Activated CD4-positive, alpha-beta T cell treated with anti-CD3 and anti-CD28 coated beads, Interleukin-2, amount 10 ng/mL, durations not matched to agents 7 days and 5 days (primary cell): ENCODE measurements around the gene ZNF470. TPM values are rescaled to one million over a fixed set of nuclear protein-coding genes. Genes with fewer than 3 reads are reported as not detected.
A peak's percentile ranks its signal among the peaks of the same experiment; 100 is the strongest.

ENCODE experiments used
- CTCF ChIA-PET: fragments of 350-600 bp; sonication (Branson Sonifier 250); formaldehyde crosslinking; loops from one replicate; lab custom pipeline; 2021; ENCODE audit warnings: antibody characterized with exemption; lab: Charles Lee
- POLR2A ChIA-PET: fragments of 350-600 bp; sonication (Branson Sonifier 250); formaldehyde crosslinking; loops from one replicate; lab custom pipeline; 2021; ENCODE audit warnings: antibody characterized with exemption; lab: Charles Lee
- DNase-seq: peaks from one replicate; pipeline ENCODE4 v3.0.0-alpha.2; 2020
- H3K27ac Mint-ChIP-seq: one replicate; pipeline ENCODE4 v1.8.0; 2021; ENCODE audit warnings: mild to moderate bottlenecking, moderate library complexity, mixed read lengths
- H3K27me3 Mint-ChIP-seq: one replicate; pipeline ENCODE4 v1.8.0; 2021; ENCODE audit warnings: mixed read lengths
- H3K36me3 Mint-ChIP-seq: one replicate; pipeline ENCODE4 v1.8.0; 2021; ENCODE audit warnings: low read depth, mixed read lengths
- H3K4me1 Mint-ChIP-seq: one replicate; pipeline ENCODE4 v1.8.0; 2021; ENCODE audit warnings: mixed read lengths
- H3K4me3 Mint-ChIP-seq: one replicate; pipeline ENCODE4 v1.8.0; 2021; ENCODE audit warnings: mild to moderate bottlenecking, moderate library complexity, mixed read lengths
- H3K9me3 Mint-ChIP-seq: one replicate; pipeline ENCODE4 v1.8.0; 2021; ENCODE audit warnings: mixed read lengths
- total RNA-seq, 2 experiments: library from RNA; stranded (reverse); gene quantifications; one replicate each; pipeline ENCODE4 v1.2.3, GENCODE V29; 2021

Gene ZNF470
- total RNA-seq, 2 experiments from 2014 or later: 4.4 to 6.3 TPM

- Mint-ChIP-seq H3K27ac (no peak overlapping the region), H3K4me1 (no peaks in the 10 kb centered on the region), H3K36me3 (peaks cover 79% of the 10 kb centered on the region), H3K9me3 (peaks cover 70% of the 10 kb centered on the region), H3K4me3 (no peak overlapping the region), H3K27me3 (no peaks in the 10 kb centered on the region)
- ChIA-PET CTCF (no interaction called here), POLR2A (no interaction called here)
- no peak for DNase-seq
These were observed 50.3 kb downstream of the ZNF470 start for GRCh38 chr19:56617531-56617930.

DNA sequence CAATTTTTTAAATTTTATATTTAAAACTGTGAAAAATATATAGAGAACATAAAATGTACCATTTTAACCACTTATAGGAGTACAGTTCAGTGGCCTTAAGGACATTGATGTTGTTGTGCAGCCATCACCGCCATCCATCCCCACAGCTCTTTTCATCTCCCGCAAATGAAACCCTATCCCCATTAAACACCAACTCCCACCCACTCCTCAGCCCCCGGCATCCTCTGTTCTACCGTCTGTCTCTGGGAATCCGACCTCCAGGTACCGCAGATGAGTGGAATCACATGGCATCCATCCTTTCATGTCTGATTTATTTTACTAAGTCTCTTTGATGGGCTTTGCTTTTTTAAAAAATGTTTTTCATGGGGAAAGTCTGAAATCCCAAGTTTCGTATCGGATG is 51.9 kb downstream of the ZNF470 start:
- Mint-ChIP-seq H3K27me3 (no peaks in the 10 kb centered on the region), H3K27ac (no peak overlapping the region), H3K9me3 (peaks cover 66% of the 10 kb centered on the region), H3K4me3 (no peak overlapping the region), H3K4me1 (no peaks in the 10 kb centered on the region), H3K36me3 (peaks cover 75% of the 10 kb centered on the region)
- POLR2A ChIA-PET: no interaction called here
- no peak for DNase-seq
- CTCF ChIA-PET: no interaction called here

DNA sequence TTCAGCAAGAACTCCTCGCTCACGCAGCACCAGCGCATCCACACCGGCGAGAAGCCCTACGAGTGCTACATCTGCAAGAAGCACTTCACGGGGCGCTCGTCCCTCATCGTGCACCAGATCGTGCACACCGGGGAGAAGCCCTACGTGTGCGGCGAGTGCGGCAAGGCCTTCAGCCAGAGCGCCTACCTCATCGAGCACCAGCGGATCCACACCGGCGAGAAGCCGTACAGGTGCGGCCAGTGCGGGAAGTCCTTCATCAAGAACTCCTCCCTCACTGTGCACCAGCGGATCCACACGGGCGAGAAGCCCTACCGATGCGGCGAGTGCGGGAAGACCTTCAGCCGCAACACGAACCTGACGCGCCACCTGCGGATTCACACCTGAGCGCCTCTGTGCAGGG is 55.1 kb downstream of the ZNF470 start:
- Mint-ChIP-seq H3K9me3 (peaks cover 57% of the 10 kb centered on the region), H3K27me3 (no peaks in the 10 kb centered on the region), H3K27ac (no peak overlapping the region), H3K36me3 (peaks cover 59% of the 10 kb centered on the region), H3K4me1 (no peaks in the 10 kb centered on the region), H3K4me3 (no peak overlapping the region)
- CTCF ChIA-PET: no interaction called here
- no peak for DNase-seq
- POLR2A ChIA-PET: no interaction called here

GRCh38 chr19:56623006-56623405 is 55.7 kb downstream of the ZNF470 start:
- Mint-ChIP-seq H3K4me3 (no peak overlapping the region), H3K4me1 (no peaks in the 10 kb centered on the region), H3K36me3 (peaks cover 53% of the 10 kb centered on the region), H3K9me3 (peaks cover 57% of the 10 kb centered on the region), H3K27me3 (no peaks in the 10 kb centered on the region), H3K27ac (no peak overlapping the region)
- POLR2A ChIA-PET: no interaction called here
- CTCF ChIA-PET: no interaction called here
- DNase-seq: no peak

DNA sequence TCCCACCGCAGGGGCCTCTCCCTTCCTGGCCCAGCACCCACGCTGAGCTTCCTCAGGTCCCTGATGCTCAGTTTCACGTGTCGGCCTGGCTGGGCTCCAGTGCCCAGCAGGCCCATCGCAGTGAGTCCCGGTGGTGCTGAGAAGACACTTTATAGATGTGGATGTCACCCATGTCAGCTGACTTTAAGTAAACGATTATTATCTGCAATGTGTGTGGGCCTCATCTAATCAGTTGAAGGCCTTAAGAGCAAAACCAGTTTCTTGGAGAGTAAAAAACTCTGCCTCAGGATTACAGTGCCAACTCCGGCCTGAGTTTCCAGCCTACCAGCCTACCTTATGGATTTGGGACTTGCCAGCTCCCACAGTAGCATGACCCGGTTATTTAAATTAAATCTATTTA is 58.4 kb downstream of the ZNF470 start:
- Mint-ChIP-seq H3K27ac (no peak overlapping the region), H3K4me1 (no peaks in the 10 kb centered on the region), H3K9me3 (peaks cover 62% of the 10 kb centered on the region), H3K27me3 (no peaks in the 10 kb centered on the region), H3K36me3 (peaks cover 40% of the 10 kb centered on the region), H3K4me3 (no peak overlapping the region)
- ChIA-PET CTCF (no interaction called here), POLR2A (no interaction called here)
- no peak for DNase-seq

- H3K4me3 Mint-ChIP-seq: no peak overlapping the region
- no peak overlapping the region for H3K27ac Mint-ChIP-seq
- no peak for DNase-seq
- ChIA-PET POLR2A (no interaction called here), CTCF (no interaction called here)
- no peaks in the 10 kb centered on the region for H3K4me1 Mint-ChIP-seq
- peaks cover 3% of the 10 kb centered on the region for H3K36me3 Mint-ChIP-seq
- H3K9me3 Mint-ChIP-seq: peaks cover 62% of the 10 kb centered on the region
- H3K27me3 Mint-ChIP-seq: no peaks in the 10 kb centered on the region
These were observed 65.8 kb downstream of the ZNF470 start for GRCh38 chr19:56633021-56633420.

DNA sequence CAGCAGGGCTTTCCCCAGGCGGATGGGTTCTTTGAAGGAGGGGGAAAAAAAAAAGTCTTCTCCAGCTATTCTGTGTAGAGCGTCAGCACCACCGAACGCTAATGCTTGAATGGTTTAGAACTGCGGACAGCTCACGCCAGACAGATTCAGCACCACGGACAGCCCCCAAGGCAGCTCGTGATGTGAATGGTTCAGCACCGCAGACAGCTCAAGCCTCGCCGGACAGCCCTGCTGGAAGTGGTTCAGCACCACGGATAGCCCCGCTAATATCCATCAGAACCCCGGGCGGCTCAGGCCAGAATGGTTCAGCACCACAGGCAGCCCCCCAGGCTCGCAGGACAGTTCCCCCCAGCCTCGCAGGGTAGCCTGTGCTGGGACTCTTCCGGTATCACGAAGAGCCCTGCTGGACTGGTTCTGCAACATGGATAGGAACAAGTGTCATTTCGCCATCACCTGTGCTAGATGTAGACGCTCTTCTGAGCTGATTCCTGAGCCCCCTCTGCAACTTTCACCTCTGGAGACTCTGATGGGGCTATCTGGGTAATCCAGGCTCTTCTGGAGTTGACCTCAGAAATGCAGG is 70.8 kb downstream of the ZNF470 start:
- Mint-ChIP-seq H3K27me3 (no peaks in the 10 kb centered on the region), H3K4me1 (no peaks in the 10 kb centered on the region), H3K36me3 (no peaks in the 10 kb centered on the region), H3K4me3 (no peak overlapping the region), H3K9me3 (peaks cover 45% of the 10 kb centered on the region), H3K27ac (no peak overlapping the region)
- ChIA-PET CTCF (no interaction called here), POLR2A (no interaction called here)
- DNase-seq: peak; percentile 69

Other genes starting within 250 kb of the ZNF470 start
- gene ZNF582, start 173.9 kb upstream of the ZNF470 start, total RNA-seq: 1 to 10 TPM; 2.9 to 3.7 TPM
- 1 to 10 TPM; 5.8 TPM for gene ZNF583, start 163.1 kb upstream of the ZNF470 start, total RNA-seq
- gene ZNF667, start 90.1 kb upstream of the ZNF470 start, total RNA-seq: 1 to 10 TPM in 1 of 2 experiments, under 1 TPM in 1; 1.00 to 1.0 TPM
- 1 to 10 TPM; 1.1 to 1.5 TPM for gene ZNF471, start 59.6 kb upstream of the ZNF470 start, total RNA-seq
- gene ZFP28, start 28.5 kb upstream of the ZNF470 start, total RNA-seq: 1 to 10 TPM; 4.7 to 5.6 TPM
- gene ZNF71, start 27.8 kb downstream of the ZNF470 start, total RNA-seq: 1 to 10 TPM; 6.4 TPM
- under 1 TPM; 0.20 to 0.25 TPM for gene SMIM17, start 75.7 kb downstream of the ZNF470 start, total RNA-seq
- gene ZNF835, start 104.3 kb downstream of the ZNF470 start, total RNA-seq: 1 to 10 TPM; 1.4 to 1.7 TPM